Fibroblast of lung (primary cell): ENCODE data around the gene SP140L.

ENCODE experiments used
- EZH2 ChIP-seq: IDR thresholded peaks from 2 replicates; pipeline ENCODE4 v1.5.1; 2012; ENCODE audit warnings: low read length, control low read depth, mild to moderate bottlenecking; ENCODE audit errors: missing control alignments
- TF ChIP-seq, protein P1 (sequence below), 2 donors: IDR thresholded peaks in 1 of 2; conservative IDR thresholded peaks in 1 of 2; 1 replicate in 1 of 2; 2 replicates in 1 of 2; pipeline ENCODE4 v1.5.1; 2011 to 2012; ENCODE audit warnings: low read length in 2 of 2, control low read depth in 1 of 2, inconsistent platforms in 1 of 2, low read depth in 1 of 2, mild to moderate bottlenecking in 1 of 2

DNA sequence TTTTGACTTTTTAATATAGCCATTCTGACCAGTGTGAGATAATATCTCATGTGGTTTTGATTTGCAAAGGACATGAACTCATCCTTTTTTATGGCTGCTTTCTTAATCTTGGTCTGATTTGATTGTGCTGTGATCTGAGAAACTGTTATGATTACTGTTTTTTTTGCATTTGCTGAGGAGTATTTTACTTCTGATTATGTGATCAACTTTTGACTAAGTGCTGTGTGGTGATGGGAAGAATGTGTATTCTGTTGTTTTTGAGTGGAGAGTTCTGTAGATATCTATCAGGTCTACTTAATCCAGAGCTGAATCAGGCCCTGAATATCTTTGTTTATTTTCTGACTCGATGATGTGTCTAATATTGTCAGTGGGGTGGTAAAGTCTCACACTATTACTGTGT is 16.8 kb downstream of the SP140L start:
- TF ChIP-seq EZH2: no peak
- TF ChIP-seq, protein P1, sequence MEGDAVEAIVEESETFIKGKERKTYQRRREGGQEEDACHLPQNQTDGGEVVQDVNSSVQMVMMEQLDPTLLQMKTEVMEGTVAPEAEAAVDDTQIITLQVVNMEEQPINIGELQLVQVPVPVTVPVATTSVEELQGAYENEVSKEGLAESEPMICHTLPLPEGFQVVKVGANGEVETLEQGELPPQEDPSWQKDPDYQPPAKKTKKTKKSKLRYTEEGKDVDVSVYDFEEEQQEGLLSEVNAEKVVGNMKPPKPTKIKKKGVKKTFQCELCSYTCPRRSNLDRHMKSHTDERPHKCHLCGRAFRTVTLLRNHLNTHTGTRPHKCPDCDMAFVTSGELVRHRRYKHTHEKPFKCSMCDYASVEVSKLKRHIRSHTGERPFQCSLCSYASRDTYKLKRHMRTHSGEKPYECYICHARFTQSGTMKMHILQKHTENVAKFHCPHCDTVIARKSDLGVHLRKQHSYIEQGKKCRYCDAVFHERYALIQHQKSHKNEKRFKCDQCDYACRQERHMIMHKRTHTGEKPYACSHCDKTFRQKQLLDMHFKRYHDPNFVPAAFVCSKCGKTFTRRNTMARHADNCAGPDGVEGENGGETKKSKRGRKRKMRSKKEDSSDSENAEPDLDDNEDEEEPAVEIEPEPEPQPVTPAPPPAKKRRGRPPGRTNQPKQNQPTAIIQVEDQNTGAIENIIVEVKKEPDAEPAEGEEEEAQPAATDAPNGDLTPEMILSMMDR (conservative IDR thresholded peaks at IDR 0.05 in 1 of 2, IDR thresholded peaks at IDR 0.05 in 1 of 2; ENCODE audit: low read depth in 1 of 2, low read length in 2 of 2): no peak
